IMR-90 (cell line): Measurements from ENCODE around the gene CMPK2. TPM values are rescaled to one million over a fixed set of nuclear protein-coding genes. Genes with fewer than 3 reads are reported as not detected.

Experiments used
- ATAC-seq: fragments of 200-7000 bp; cut with Tn5 transposase; 2 replicates; pipeline ENCODE4 v1.9.1; 2020; ENCODE audit warnings: low read depth, mild to moderate bottlenecking, moderate library complexity
- BruUV-seq: library from RNA; stranded (reverse); fragments of 400-500 nt; replicated peaks from 2 replicates; lab custom pipeline; 2021; lab: Mats Ljungman, UMichigan
- CTCF ChIA-PET: fragments of 300-600 bp; formaldehyde crosslinking; extraction: SDS; loops from one replicate; lab custom pipeline; 2021; ENCODE audit warnings: antibody characterized with exemption; lab: Yijun Ruan, JAX
- POLR2A ChIA-PET: fragments of 300-600 bp; sonication (Branson Sonifier 250); formaldehyde crosslinking; loops from one replicate; lab custom pipeline; 2022; ENCODE audit warnings: antibody characterized with exemption; ENCODE audit not compliant: unreplicated experiment; lab: Charles Lee
- DNase-seq: peaks from one replicate; pipeline ENCODE4 v3.0.0; 2013
- H2AFZ ChIP-seq: replicated peaks from 2 replicates; pipeline ENCODE3; 2013; ENCODE audit warnings: low read length, mild to moderate bottlenecking; ENCODE audit not compliant: poor library complexity
- H2AK5ac ChIP-seq: 2 replicates; pipeline ENCODE4 v1.6.1; 2013; ENCODE audit warnings: low read depth, low read length, inconsistent platforms
- H2AK9ac ChIP-seq: replicated peaks from 2 replicates; pipeline ENCODE3; 2013; ENCODE audit warnings: mild to moderate bottlenecking, low read depth, low read length, moderate library complexity; ENCODE audit not compliant: poor library complexity
- H2BK120ac ChIP-seq: 2 replicates; pipeline ENCODE4 v1.6.1; 2013; ENCODE audit warnings: low read depth, low read length, inconsistent platforms
- H2BK15ac ChIP-seq: 3 replicates; pipeline ENCODE4 v1.6.1; 2013; ENCODE audit warnings: low read depth, low read length, inconsistent platforms
- H2BK20ac ChIP-seq: 2 replicates; pipeline ENCODE4 v1.6.1; 2013; ENCODE audit warnings: low read depth, mild to moderate bottlenecking, inconsistent platforms, low read length, moderate library complexity
- H2BK5ac ChIP-seq: 2 replicates; pipeline ENCODE4 v1.6.1; 2013; ENCODE audit warnings: mild to moderate bottlenecking, low read depth, low read length, inconsistent platforms; ENCODE audit not compliant: poor library complexity, severe bottlenecking
- H3K14ac ChIP-seq: replicated peaks from 2 replicates; pipeline ENCODE4 v1.6.1; 2013; ENCODE audit warnings: low read depth, low read length, inconsistent platforms
- H3K18ac ChIP-seq: 2 replicates; pipeline ENCODE4 v1.6.1; 2013; ENCODE audit warnings: low read depth, low read length, control low read depth
- H3K23ac ChIP-seq: 2 replicates; pipeline ENCODE4 v1.6.1; 2013; ENCODE audit warnings: low read depth, low read length, inconsistent platforms
- H3K27ac ChIP-seq: 2 replicates; pipeline ENCODE4 v1.5.1; 2013; ENCODE audit warnings: mild to moderate bottlenecking, control low read depth, low read length; ENCODE audit not compliant: insufficient read depth
- H3K27me3 ChIP-seq: 2 replicates; pipeline ENCODE4 v1.6.1; 2013; ENCODE audit warnings: low read length; ENCODE audit not compliant: control insufficient read depth, insufficient read depth
- H3K36me3 ChIP-seq: 2 replicates; pipeline ENCODE4 v1.6.1; 2013; ENCODE audit warnings: low read length, mixed read lengths; ENCODE audit not compliant: control insufficient read depth, insufficient read depth
- H3K4ac ChIP-seq: 2 replicates; pipeline ENCODE4 v1.6.1; 2013; ENCODE audit warnings: low read depth, low read length, inconsistent platforms
- H3K4me1 ChIP-seq: 2 replicates; pipeline ENCODE4 v1.6.1; 2013; ENCODE audit warnings: low read length, mixed read lengths; ENCODE audit not compliant: control insufficient read depth, insufficient read depth
- H3K4me2 ChIP-seq: 2 replicates; pipeline ENCODE4 v1.6.1; 2013; ENCODE audit warnings: low read depth, mild to moderate bottlenecking, control low read depth, low read length, moderate library complexity
- H3K4me3 ChIP-seq: 2 replicates; pipeline ENCODE4 v1.5.1; 2013; ENCODE audit warnings: low read depth, mild to moderate bottlenecking, control low read depth, low read length, moderate library complexity; ENCODE audit not compliant: insufficient read depth
- H3K56ac ChIP-seq: 2 replicates; pipeline ENCODE4 v1.6.1; 2013; ENCODE audit warnings: low read length, inconsistent platforms; ENCODE audit not compliant: insufficient read depth; ENCODE audit errors: extremely low read depth
- H3K79me1 ChIP-seq, 2 experiments: 2 replicates each; pipeline ENCODE4 v1.6.1; 2013; ENCODE audit warnings: low read length in 2 of 2, inconsistent platforms in 1 of 2, low read depth in 1 of 2
- H3K9ac ChIP-seq: 2 replicates; pipeline ENCODE4 v1.6.1; 2013; ENCODE audit warnings: low read depth, low read length, control low read depth
- H3K9me1 ChIP-seq: 2 replicates; pipeline ENCODE4 v1.6.1; 2013; ENCODE audit warnings: low read length, inconsistent platforms; ENCODE audit not compliant: insufficient read depth
- H3K9me3 ChIP-seq: 2 replicates; pipeline ENCODE4 v1.6.1; 2013; ENCODE audit warnings: low read length; ENCODE audit not compliant: control insufficient read depth, insufficient read depth
- H4K20me1 ChIP-seq: 2 replicates; pipeline ENCODE4 v1.6.1; 2013; ENCODE audit warnings: low read length, inconsistent platforms; ENCODE audit not compliant: insufficient read depth
- H4K5ac ChIP-seq: 2 replicates; pipeline ENCODE4 v1.6.1; 2013; ENCODE audit warnings: mild to moderate bottlenecking, low read depth, low read length, control low read depth
- H4K8ac ChIP-seq, 2 experiments: 2 replicates each; pipeline ENCODE4 v1.6.1; 2013; ENCODE audit warnings: low read depth in 2 of 2, low read length in 2 of 2, control low read depth in 1 of 2, inconsistent platforms in 1 of 2
- H4K91ac ChIP-seq: 2 replicates; pipeline ENCODE4 v1.6.1; 2013; ENCODE audit warnings: low read depth, low read length, inconsistent platforms; ENCODE audit not compliant: insufficient read depth
- MAZ ChIP-seq: IDR thresholded peaks from 2 replicates; pipeline ENCODE4 v1.6.1; 2012; ENCODE audit warnings: low read depth, mild to moderate bottlenecking, low read length, improper control_type of control experiment, moderate library complexity, borderline replicate concordance
- dilution Hi-C: fragments of 300-500 bp; cut with HindIII; formaldehyde crosslinking; loops from one replicate; pipeline ENCODE4 v1.14.3; 2018; ENCODE audit warnings: low sequenced_read_pairs; ENCODE audit not compliant: unreplicated experiment
- in situ Hi-C: fragments of 300-500 bp; cut with MboI; formaldehyde crosslinking; loops from 3 replicates; pipeline ENCODE4 v1.14.3; 2019; ENCODE audit warnings: low sequenced_read_pairs, inconsistent platforms, mixed read lengths
- intact Hi-C: fragments of 100-400 bp; cut with micrococcal nuclease; formaldehyde crosslinking; loops from 2 replicates; pipeline ENCODE4 v1.10.0; 2022
- polyA plus RNA-seq, 3 experiments: library from polyadenylated mRNA; depleted of rRNA; stranded (reverse); fragments of >200 nt; gene quantifications; 2 replicates each; pipeline ENCODE4 v1.2.3, GENCODE V29; 2012; ENCODE audit warnings: low replicate concordance in 1 of 3
- total RNA-seq: library from RNA; depleted of rRNA; stranded (reverse); fragments of >200 nt; gene quantifications from 2 replicates; pipeline ENCODE4 v1.2.3, GENCODE V29; 2012

Gene CMPK2
- total and polyA plus RNA-seq, 2 of the 4 experiments (the other 2 are of a cell fraction) = 0.03 to 0.18 TPM

DNA sequence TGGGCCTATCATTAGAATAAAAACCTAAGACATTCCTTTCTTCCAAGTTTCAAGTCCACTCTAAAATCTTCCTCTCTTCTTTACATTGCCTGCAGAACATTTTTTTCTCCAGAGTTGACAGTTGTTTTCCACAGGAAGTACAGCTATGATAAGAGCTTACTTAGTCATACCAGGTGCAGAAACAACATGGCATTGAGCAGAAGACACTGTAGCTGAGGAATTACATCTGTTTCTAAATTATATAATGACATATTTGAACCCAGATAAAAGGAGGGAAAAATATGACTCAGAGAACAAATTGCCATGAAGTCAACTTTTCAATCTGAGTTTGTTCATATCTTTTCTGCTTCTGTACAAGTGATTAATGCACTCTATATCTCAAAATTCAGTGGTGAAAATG, 30.2 kb downstream of the CMPK2 start:
- Histone ChIP-seq H2BK120ac (no peak overlapping the region), H3K27ac (no peak overlapping the region), H3K9ac (no peak overlapping the region), H3K9me1 (no peaks in the 10 kb centered on the region), H3K79me1 (no peaks in the 10 kb centered on the region), H2AK5ac (no peak overlapping the region), H4K20me1 (no peaks in the 10 kb centered on the region), H2AK9ac (no peak overlapping the region), H2BK15ac (no peak overlapping the region), H3K9me3 (no peaks in the 10 kb centered on the region; the same call in 1 of the 2 replicates), H3K56ac (no peak overlapping the region), H3K23ac (no peak overlapping the region), H4K91ac (no peak overlapping the region), H3K4me2 (no peak overlapping the region), H2AFZ (no peak overlapping the region), H3K14ac (no peak overlapping the region), H2BK5ac (no peak overlapping the region), H4K5ac (no peak overlapping the region), H3K27me3 (no peaks in the 10 kb centered on the region), H2BK20ac (no peak overlapping the region), H3K36me3 (no peaks in the 10 kb centered on the region), H4K8ac (no peak overlapping the region), H3K4me3 (no peak overlapping the region), H3K4me1 (no peaks in the 10 kb centered on the region), H3K4ac (no peak overlapping the region), H3K18ac (no peak overlapping the region)
- intact Hi-C loops = no loop called here
- no TSS peak for BruUV-seq
- no peak for DNase-seq
- no peak for ATAC-seq
- POLR2A ChIA-PET = no interaction called here
- TF ChIP-seq MAZ = no peak
- CTCF ChIA-PET = no interaction called here
- dilution Hi-C loops = no loop called here
- in situ Hi-C loops = no loop called here
